Inflammatory macrophage (primary cell): Measurements from ENCODE around the gene TAS2R14.

ENCODE experiments used
- DNase-seq, 2 donors: peaks; one replicate each; pipeline ENCODE4 v3.0.0-alpha.2; 2020 to 2022
- total RNA-seq, 18 experiments: gene quantifications; one replicate each; lab custom pipeline; 2026; ENCODE audit warnings: mixed read lengths in 6 of 18, inconsistent platforms in 2 of 18; lab: John Stamatoyannopoulos, UW

The TAS2R14 gene, protein sequence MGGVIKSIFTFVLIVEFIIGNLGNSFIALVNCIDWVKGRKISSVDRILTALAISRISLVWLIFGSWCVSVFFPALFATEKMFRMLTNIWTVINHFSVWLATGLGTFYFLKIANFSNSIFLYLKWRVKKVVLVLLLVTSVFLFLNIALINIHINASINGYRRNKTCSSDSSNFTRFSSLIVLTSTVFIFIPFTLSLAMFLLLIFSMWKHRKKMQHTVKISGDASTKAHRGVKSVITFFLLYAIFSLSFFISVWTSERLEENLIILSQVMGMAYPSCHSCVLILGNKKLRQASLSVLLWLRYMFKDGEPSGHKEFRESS
- total RNA-seq: 0.07 to 3.3 (median 0.81) reads per million in 18 experiments

DNA sequence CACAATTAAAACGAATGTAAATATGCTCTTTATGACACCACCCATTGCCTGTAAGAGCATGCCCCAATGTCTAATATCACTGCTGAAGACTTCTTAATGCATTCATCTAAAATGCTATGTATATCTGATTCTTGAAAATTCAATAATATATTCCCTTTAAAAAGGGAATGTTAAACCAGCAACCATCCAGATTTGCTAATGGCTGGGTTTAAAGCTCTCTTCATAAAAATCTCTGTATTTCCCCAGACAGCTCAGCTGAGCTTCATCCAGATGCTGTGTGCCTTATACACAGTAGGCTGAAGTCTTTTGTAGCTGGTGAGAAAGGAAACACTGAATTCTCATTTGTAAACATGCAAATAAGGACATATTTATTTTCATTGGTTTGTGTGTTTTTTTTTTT, at the start of gene TAS2R14:
Gene TAS2R14, minus strand, starts transcription at position 101 of the 400 bp plus-strand sequence. Its CDS starts 56 bp downstream, at position 45.
- no peak for DNase-seq

DNA sequence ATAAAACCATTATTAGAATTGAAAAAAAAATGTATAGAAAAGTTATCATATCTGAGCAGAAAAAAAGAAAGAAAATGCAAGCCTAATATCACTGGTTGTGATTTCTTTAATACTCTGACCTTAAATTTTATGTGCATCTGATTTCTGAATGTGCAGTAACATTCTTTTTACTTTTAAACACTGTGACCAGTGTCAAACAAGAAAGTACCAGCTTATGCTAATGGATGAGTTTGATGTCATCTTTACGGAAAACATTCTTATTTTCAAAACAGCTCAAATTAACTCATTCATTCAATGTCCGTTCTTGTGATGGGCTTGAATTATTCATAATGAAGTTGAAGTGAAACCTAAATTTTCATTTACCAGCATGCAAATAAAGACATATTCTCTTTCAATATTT, 47.7 kb upstream of the TAS2R14 start, which contains the start of gene TAS2R50:
Gene TAS2R50, minus strand, starts transcription at position 101 of the 400 bp plus-strand sequence. Its CDS starts 52 bp downstream, at position 49.
- DNase-seq: no peak

DNA sequence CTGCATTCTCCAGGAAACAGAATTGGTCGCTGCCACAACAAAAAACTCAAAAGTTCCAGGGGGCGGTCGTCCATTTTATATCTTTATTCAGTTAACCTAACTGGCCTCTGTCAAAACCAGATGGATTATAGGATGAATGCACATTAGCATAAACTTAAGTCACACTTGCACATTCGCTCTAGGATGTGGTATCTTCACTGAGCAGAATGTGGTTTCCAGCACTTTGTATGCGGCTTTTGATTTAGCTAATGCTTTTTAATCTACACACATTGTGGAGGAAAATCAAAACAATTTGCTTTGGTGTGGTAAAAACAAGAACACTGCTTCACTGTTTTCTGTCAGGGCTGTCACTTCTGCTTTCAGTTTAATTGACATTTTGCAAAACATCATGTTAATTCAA, 43.2 kb upstream of the TAS2R14 start:
- no peak for DNase-seq

DNA sequence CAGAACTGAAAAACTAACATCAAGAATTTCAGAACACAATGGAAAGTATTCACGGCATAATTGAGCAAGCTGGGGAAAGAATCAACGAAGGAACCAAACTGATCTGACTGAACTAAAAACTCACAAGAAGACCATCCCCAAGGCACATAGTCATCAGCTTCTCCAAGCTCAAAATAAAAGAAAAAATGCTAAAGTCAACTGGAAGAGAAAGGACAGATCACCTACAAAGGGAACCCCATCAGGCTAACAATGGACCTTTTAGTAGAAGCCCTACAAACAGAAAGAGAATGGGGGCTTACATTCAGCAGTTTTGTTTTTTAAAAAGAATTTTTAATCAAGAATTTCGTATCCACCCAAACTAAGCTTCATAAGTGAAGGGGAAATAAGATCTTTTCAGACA, 35.9 kb upstream of the TAS2R14 start:
- DNase-seq: no peak

DNA sequence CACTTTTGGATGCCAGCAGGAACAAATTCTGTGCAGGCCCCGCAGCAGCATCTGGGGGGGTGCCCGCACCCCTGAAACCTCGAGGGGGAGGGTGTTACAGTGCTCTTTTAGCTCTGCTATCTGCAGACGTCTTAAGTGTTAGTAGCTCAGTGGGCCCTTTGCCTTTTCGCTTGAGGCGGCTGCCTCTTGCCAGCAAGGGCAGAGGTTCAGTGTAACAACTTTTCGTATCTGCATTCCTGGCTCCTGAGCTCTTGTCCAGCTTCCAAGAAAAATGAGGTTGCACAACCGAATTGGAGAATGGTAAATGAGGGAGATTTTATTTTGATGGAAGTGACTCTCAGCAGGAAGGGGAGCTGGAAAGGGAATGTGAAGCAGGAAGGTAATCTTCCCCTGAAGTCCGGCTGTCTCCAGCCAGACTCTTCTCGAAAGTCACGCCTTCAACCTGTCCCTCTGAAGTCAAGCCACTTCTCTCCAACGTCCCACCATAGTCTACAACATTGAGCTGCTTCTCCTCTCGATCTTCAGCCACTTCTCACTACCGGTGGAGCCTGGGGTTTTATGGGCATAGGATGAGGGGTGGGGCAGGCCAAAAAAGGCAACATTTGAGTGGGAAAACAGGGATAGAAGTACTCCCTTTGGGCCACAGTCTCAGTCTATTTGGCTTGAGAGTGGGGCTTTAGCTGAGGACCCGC, 29.8 kb upstream of the TAS2R14 start:
- no peak for DNase-seq

DNA sequence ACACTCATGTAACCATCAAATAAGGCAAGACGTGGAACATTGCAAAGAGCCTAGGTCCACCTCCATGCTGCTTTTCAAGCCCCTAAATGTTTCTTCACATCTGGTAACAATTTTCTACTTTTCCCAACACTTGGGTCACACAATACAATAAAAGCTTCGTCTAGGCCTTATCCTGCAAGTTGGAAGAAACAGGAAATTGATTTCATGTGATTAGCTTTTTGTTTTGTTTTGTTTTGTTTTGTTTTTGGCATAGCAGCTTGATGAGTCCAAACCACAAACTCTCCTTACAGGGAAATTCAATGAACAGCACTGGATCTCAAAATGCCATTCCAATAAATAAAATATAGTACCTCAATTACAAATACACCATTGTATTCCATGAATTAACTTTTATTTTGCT, 28.3 kb upstream of the TAS2R14 start:
- DNase-seq: no peak

DNA sequence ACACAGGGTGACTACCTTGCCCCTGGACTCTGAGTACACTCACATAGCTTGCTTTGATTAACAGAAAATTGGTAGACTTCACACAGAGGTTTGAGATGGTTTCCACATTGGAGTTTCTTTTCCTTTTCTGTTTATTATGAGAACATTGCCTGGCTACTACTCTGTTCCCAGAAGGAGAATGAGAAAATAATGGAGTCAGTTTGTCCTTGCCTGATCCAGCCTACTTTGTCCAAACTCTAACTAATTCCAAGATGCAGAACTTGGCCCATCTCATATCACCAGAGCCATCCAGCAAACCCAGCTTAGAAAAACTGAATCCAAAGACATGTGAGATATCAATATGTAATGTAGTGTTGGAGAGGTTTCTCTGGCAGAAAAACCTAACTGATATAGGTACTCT, 27.3 kb upstream of the TAS2R14 start:
- no peak for DNase-seq

DNA sequence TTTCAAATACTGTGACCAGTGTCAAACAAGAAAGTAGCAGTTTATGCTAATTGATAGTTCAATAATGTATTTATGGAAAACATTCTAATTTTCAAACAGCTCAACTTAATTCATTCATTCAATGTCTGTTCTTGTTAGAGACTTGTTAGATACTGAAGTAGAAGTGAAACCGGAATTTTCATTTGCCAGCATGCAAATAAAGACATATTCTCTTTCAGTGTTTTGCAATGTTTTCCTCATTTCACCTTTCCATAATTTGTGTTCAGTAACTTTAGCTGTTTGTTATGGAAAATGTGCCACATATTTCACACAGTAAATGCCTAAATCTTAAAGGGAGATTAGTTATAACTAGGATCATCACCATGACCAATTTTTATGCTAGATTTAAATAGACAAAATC, 26.4 kb upstream of the TAS2R14 start:
- DNase-seq: no peak

DNA sequence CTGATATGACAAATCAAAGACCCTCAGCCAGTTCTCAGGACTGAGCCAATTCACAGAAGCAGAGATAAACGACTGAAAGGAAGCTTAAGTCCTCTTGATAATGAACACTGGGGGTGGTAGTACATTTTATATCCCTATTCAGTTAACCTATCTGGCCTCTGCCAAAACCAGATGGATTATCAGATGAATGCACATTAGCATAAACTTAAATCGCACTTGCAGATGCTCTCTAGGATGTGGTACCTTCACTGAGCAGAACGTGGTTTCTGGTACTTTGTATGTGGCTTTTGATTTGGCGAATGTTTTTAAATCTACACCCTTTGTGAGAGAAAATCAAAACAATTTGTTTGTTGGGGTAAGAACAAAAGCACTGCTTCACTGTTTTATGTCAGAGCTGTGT, 21.1 kb upstream of the TAS2R14 start:
- no peak for DNase-seq

DNA sequence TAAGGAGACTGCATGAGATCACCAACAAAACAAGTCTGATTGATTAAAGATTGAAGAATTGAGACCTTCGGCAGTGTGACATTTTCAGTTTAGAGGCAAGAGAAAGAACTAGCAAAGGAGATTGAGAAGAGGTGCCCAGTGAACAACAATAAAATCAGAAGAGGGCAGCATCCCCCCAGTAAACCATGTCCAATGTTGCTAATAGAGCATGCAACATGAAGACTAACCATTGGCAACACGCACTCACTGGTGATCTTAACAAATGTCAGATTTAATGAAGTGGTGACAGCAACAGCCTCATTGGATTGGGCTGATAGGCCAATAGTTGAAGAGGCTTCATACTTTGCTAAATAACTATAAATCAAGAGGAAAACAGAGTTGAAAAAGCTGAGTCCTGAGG, 20.7 kb upstream of the TAS2R14 start:
- DNase-seq: no peak

DNA sequence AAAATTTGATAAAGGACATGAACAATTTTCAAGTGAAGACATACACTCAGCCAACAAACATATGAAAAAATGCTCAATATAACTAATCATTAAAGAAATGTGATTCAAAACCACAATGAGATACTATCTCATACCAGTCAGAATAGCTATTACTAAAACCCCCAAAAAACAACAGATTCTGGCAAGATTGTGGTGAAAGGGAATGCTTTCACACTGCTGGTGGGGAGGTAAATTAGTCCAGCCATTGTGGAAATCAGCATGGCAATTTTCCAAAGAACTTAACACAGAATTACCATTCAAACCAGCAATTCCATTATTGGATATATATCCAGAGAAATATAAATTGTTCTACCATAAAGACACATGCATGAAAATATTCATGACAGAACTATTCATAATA, 18.7 kb upstream of the TAS2R14 start:
- no peak for DNase-seq

DNA sequence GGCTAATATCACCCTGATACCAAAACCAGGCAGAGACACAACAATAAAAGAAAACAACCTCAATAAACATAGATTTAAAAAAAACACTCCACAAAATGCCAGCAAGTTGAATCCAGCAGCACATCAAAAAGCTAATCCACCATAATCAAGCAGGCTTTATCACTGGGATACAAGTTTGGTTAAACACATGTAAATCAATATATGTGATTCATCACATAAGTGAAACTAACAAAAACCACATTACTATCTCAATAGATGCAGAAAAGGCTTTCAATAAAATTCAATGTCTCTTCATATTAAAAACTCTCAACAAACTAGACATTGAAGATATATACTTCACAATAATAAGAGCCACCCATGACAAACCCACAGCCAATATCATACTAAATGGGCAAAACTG, 17.0 kb upstream of the TAS2R14 start:
- no peak for DNase-seq

DNA sequence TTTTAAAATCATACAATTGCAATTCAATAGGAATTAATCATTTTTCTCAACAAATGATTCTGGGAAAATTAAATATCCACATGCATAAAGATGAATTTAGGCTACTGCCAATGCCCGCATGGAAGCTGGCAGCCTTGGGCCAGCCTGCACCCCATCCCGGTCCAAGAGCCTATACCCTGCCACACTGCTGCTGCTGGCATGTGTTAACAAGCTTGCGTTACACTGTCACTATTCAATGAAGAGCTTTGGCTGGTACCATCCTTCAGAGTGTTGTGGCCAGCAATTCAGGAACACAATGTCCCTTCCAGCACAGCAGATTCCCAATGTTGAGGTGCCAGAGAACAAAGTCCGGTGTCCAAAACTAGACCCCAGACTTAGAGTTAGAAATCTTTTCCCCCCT, 13.6 kb upstream of the TAS2R14 start:
- DNase-seq: no peak

DNA sequence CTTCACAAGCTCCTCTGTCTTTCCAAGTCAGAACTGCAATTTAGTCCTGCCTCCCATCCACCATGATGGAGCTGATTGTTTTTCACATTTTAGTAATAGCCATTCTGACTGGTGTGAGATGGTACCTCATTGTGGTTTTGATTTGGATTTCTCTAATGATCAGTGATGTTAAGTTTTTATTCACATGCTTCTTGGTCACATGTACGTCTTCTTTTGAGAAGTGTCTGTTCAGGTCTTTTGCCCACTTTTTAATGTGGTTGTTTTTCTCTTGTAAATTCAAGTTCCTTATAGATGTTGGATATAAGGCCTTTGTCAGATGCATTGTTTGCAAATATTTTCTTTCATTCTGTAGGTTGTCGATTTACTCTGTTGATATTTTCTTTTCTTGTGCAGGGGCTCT, 4.1 kb upstream of the TAS2R14 start:
- DNase-seq: no peak

DNA sequence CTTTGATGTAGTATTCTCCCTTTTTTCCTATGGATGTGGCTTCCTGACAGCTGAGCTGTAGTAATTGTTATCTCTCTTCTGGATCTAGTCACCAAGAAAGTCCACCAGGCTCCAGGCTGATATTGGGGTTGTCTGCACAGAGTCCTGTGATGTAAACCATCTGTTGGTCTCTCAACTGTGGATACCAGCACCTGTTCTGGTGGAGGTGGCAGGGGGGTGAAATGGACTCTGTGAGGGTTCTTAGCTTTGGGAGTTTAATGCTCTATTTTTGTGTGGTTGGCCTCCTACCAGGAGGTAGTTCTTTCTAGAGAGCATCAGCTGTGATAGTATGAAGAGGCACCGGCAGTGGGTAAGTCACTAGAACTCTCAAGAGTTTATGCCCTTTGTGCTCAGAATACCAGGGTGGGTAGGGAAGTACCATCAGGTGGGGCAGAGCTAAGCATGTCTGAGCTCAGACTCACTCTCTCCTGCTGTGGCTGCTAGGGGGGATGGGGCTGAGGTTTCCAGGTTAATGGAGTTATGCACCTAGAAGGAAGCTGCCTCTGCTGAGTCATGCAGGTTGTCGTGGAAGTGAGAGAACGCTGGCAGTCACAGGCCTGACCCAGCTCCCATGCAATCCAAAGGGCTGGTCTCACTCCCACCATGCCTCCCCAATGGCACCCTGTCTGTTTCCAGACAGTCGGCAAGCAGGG, 3.0 kb upstream of the TAS2R14 start:
- DNase-seq: no peak

DNA sequence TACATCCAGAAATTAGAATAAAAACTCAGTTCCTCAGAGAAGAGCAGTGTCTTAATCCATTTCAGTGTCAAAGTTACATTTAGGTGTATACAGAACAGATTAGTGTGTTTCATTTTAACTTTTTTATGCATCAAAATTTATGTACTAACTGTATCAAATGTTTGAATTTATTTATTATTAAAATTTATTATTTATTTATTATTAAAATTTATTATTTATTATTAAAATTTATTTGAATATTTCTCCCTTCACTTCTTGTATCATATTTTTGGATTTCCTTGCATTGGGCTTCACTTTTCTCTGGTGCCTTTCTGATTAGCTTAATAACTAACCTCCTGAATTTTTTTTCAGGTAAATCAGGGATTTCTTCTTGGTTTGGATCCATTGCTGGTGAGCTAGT, 2.3 kb upstream of the TAS2R14 start:
- no peak for DNase-seq

DNA sequence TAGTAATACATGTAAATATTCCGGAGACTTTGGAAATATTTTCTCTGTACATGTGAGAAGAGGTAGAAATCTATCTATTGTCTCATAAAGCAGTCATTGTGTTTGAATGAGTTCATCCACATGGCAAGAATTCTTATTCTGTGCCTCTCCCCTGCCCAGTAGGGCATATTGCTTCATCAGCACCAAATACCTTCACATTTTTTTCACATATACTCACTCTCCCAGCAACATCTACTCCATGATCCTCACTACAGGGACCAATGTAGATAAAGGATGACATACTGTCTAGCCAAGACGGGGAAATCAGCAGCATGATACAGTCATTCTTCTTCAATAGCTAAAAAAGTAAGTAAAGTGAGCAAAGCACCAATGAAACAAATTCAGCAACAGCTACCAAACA, 1.3 kb upstream of the TAS2R14 start:
- no peak for DNase-seq

DNA sequence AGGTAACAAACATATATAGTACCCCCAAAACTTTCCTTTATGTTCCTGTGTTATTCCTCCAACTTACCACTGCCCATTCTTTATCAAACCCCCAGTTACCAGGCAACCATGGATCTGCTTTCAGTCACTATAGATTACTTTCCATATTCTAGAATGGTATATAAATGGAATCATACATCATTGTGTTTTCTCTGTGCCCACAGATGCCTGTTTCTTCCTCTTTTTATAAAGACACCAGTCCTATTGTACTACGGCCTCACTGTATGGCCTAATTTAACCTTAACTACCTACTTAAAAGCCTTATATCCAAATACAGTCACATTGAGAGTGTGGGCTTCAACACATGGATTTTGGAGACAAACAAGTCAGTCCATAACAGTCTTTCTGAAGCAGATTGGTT, 2.6 kb downstream of the TAS2R14 start:
- peak; percentile 3 to 19 for DNase-seq

DNA sequence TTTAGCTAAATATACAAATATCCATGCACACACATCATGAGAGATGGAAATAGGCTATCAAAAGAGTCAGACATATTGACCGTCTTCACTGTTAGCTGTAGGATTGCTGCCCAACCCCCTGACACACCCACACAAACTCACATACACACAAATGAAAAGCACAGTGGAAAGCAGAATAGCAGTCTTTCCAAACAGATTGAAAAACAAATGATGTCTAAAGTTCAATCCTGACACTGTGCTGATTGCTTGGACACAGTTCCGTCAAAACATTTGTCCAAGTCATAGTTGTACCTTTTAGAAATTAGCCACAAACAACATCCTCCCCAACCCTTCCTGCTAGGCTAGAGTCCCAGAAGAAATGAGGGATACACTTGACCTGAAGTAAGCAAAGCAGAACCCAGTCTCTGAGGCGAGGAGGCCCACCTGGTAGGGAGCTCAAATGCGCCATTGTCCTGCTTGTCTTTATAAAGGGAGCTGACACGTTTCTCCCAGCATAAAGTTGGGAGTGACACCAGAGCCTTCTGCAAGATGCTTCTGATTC, 10.2 kb downstream of the TAS2R14 start, which contains the start of gene PRH2:
Gene PRH2, plus strand, starts transcription at position 491 of the 541 bp plus-strand sequence. Its CDS starts 38 bp downstream, at position 529.
- DNase-seq: no peak

DNA sequence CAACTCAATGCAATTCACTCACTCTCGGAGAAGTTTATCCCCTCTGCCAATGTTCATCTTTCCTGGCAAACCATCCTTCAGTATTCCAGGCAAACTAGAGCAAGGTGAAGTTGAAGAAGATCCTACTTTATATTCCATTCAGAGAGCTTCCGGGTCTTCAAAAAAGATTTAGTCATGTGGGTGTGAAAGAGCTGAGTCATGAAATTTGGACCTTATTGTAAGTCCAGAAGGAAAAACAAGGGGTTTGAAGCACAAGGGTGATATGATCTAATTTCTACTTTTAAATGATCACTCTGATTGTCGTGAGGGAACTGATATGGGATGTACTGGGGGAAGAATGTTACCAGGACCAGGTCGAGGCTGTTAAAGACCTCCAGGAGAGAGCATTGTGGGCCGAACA, 12.8 kb downstream of the TAS2R14 start:
- no peak for DNase-seq

DNA sequence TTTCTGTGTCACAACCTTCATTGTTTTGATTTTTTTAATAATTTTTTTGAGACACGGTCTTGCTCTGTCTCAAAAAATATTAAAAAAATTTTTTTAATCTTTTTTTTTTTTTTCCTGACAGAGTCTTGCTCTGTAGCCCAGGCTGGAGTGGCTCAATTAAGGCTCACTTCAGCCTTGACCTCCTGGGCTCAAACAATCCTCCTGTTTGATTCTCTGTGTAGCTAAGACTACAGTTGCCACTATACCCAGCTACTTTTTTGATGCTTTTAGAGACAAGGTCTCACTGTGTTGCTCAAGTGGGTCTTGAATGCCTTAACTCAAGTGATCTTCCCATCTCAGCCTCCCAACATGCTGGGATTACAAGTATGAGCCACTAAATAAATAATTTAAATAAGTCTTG, 19.3 kb downstream of the TAS2R14 start:
- no peak for DNase-seq

DNA sequence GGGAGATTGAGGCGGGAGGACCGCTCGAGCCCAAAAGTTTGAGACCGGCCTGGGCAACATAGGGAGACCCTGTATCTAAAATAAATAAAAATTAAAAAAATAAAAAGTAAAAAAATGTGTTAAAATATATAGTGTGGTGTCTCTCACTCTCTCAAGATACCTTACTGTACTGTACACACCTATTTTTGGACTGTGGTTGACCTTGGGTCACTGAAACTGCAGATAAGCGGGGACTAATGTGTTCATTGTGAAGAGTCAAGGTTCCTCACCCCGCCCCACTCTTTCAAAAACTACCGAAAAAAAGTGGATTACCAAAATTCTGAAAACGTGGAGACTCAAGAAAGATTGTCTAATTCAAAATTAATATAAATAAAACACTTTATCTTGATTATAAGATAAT, 28.7 kb downstream of the TAS2R14 start:
- no peak for DNase-seq

DNA sequence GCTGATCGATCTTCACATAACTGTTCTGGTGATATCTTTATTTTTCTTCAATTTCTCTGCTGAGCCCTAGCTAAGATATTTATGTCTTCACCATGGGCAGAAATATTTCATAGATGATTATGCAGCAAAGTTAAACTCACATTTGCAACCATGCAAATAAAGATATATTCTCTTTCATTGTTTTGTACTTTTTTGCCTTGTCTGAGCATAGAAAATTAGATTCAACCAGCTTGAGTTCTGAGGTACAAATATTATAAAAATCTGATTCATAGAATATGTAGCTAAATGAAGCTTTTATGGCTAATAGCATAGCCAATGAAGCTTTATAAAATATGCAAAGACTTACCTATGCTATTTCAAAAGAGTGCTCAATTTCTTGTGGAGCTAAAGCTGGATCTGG, 29.6 kb downstream of the TAS2R14 start, which contains the start of gene TAS2R13:
Gene TAS2R13, minus strand, starts transcription at position 101 of the 400 bp plus-strand sequence. CDS start 264 bp downstream, outside the sequence.
- no peak for DNase-seq
